NCI-H2227 (cell line): ENCODE data around the gene EHMT1.
A peak's percentile ranks its signal among the peaks of the same experiment; 100 is the strongest.

Source experiments
- DNase-seq: peaks from one replicate; lab custom pipeline; 2025; ENCODE audit not compliant: unreplicated experiment; lab: John Stamatoyannopoulos, UW

The EHMT1 gene

GRCh38 chr9:137671721-137672120 lies 52.9 kb downstream of the EHMT1 start:
- DNase-seq = no peak

- DNase-seq = peak; percentile 68
Measured at GRCh38 chr9:137672907-137673791, 54.3 kb downstream of the EHMT1 start.

- no peak for DNase-seq
Measured at GRCh38 chr9:137673886-137674285, 55.1 kb downstream of the EHMT1 start.

- peak; percentile 33 for DNase-seq
Measured at GRCh38 chr9:137674307-137674975, 55.6 kb downstream of the EHMT1 start.

- DNase-seq = no peak
Measured at GRCh38 chr9:137674976-137675320, 56.1 kb downstream of the EHMT1 start.

GRCh38 chr9:137676998-137677397 lies 58.2 kb downstream of the EHMT1 start:
- DNase-seq = no peak

- DNase-seq = no peak
Measured at GRCh38 chr9:137678202-137678601, 59.4 kb downstream of the EHMT1 start.

GRCh38 chr9:137679249-137679648 lies 60.4 kb downstream of the EHMT1 start:
- DNase-seq = no peak

- no peak for DNase-seq
Measured at GRCh38 chr9:137679695-137680305, 61.0 kb downstream of the EHMT1 start.

GRCh38 chr9:137680444-137681358 lies 61.9 kb downstream of the EHMT1 start:
- DNase-seq = no peak

- peak; percentile 32 for DNase-seq
Measured at GRCh38 chr9:137682428-137683105, 63.8 kb downstream of the EHMT1 start.

- DNase-seq = no peak
Measured at GRCh38 chr9:137683262-137683864, 64.6 kb downstream of the EHMT1 start.

GRCh38 chr9:137685035-137685740 lies 66.4 kb downstream of the EHMT1 start:
- no peak for DNase-seq

- no peak for DNase-seq
Measured at GRCh38 chr9:137685741-137686420, 67.1 kb downstream of the EHMT1 start.

- DNase-seq = no peak
Measured at GRCh38 chr9:137688261-137688660, 69.5 kb downstream of the EHMT1 start.

- DNase-seq = no peak
Measured at GRCh38 chr9:137688725-137689124, 69.9 kb downstream of the EHMT1 start.

GRCh38 chr9:137689745-137690529 lies 71.1 kb downstream of the EHMT1 start:
- no peak for DNase-seq
